Measurements from ENCODE around the gene TBC1D22A. TPM values are rescaled to one million over a fixed set of nuclear protein-coding genes. Genes with fewer than 3 reads are reported as not detected.

TBC1D22A gene
- total and polyA plus RNA-seq, 10 of the 15 experiments (the other 5 are each of a cell fraction or from before 2014, with no cell fraction given): 0.63 to 44.7 (median 27.4) TPM

- BruUV-seq (replicated peaks): no TSS peak
- no peaks in the 10 kb centered on the region for H4K20me1 ChIP-seq (ENCODE audit: control insufficient read depth, insufficient read depth)
- no peaks in the 10 kb centered on the region for H3K9me3 ChIP-seq (replicated peaks; ENCODE audit: control insufficient read depth, insufficient read depth, low read length)
- WGBS (ENCODE audit: insufficient coverage, insufficient replicate concordance, low lambda C conversion rate, missing lambda C conversion rate): 50% methylated on average over 25 of the region's 25 CpGs
- H3K27me3 ChIP-seq (replicated peaks in 1 of 2; ENCODE audit: control insufficient read depth in 2 of 2, insufficient read depth in 2 of 2, low read length in 1 of 2): no peaks in the 10 kb centered on the region
- ChIA-PET CTCF (no interaction called here), RAD21 (ENCODE audit: unreplicated experiment) (no interaction called here), POLR2A (no interaction called here), SMC1A (ENCODE audit: uncharacterized antibody, unreplicated experiment) (no interaction called here)
- no peak overlapping the region for H3K9ac ChIP-seq (ENCODE audit: control insufficient read depth, insufficient read depth, low read length)
- H3K79me2 ChIP-seq (ENCODE audit: control insufficient read depth, insufficient read depth, low read length): no peaks in the 10 kb centered on the region
- no peak overlapping the region for H3K4me3 ChIP-seq
- no peak overlapping the region for H3K4me2 ChIP-seq (ENCODE audit: control insufficient read depth, insufficient read depth)
- no peak for ATAC-seq
- intact Hi-C loops (cut with micrococcal nuclease; ENCODE audit: unreplicated experiment): no loop called here
- DNase-seq (ENCODE audit: low read depth, low spot score): no peak
- H3K4me1 ChIP-seq (ENCODE audit: control insufficient read depth, insufficient read depth, low read length): no peaks in the 10 kb centered on the region
- in situ Hi-C loops (cut with MboI): no loop called here
- H3K36me3 ChIP-seq (ENCODE audit: control insufficient read depth in 2 of 2, insufficient read depth in 2 of 2, low read length in 1 of 2): no peaks in the 10 kb centered on the region
- no peak overlapping the region for H3K27ac ChIP-seq (ENCODE audit: control insufficient read depth, insufficient read depth)
- no peak for FAIRE-seq
- TF ChIP-seq NFXL1 (IDR thresholded peaks at IDR 0.05; ENCODE audit: borderline replicate concordance) (no peak), FOXM1 (IDR thresholded peaks at IDR 0.05; ENCODE audit: low read depth, low read length) (no peak), YY1 (IDR thresholded peaks at IDR 0.05; ENCODE audit: low read depth, low read length) (no peak), MEF2A (IDR thresholded peaks at IDR 0.05; ENCODE audit: insufficient read depth, low read depth, low read length) (no peak), NFYA (IDR thresholded peaks at IDR 0.05; ENCODE audit: borderline replicate concordance, low read depth, low read length) (no peak), ATF2 (IDR thresholded peaks at IDR 0.05; ENCODE audit: low read length) (no peak), CUX1 (IDR thresholded peaks at IDR 0.05; ENCODE audit: insufficient replicate concordance, low read depth, low read length) (no peak), ZNF622 (IDR thresholded peaks at IDR 0.05) (no peak), YBX1 (IDR thresholded peaks at IDR 0.05) (no peak), CBFB (IDR thresholded peaks at IDR 0.05; ENCODE audit: low read depth) (no peak), IKZF2 (IDR thresholded peaks at IDR 0.05) (no peak), RAD51 (IDR thresholded peaks at IDR 0.05) (no peak), SKIL (IDR thresholded peaks at IDR 0.05; ENCODE audit: low read depth, poor library complexity, severe bottlenecking) (no peak), TCF3 (IDR thresholded peaks at IDR 0.05; ENCODE audit: borderline replicate concordance, insufficient read depth, low read depth, low read length) (no peak), EZH2 (IDR thresholded peaks at IDR 0.05; ENCODE audit: borderline replicate concordance, control insufficient read depth, low read depth, low read length) (no peak)
- H2AFZ ChIP-seq (ENCODE audit: control insufficient read depth, low read depth, low read length): no peak overlapping the region
Measured at GRCh38 chr22:47197773-47198500, 435.5 kb downstream of the TBC1D22A start.

Measured in GM12878 (cell line).